Stimulated activated CD8-positive, alpha-beta memory T cell treated with anti-CD3 and anti-CD28 coated beads, Interleukin-15, amount 100 ng/mL, for 48 hours (primary cell): Measurements from ENCODE around the gene PCDHGC4.

Experiments
- DNase-seq, 2 donors: peaks; one replicate each; pipeline ENCODE4 v3.0.0-alpha.2; 2020; ENCODE audit warnings: low read depth in 2 of 2

Gene PCDHGC4

GRCh38 chr5:141490271-141490670, 5.4 kb downstream of the PCDHGC4 start:
- DNase-seq = no peak

- DNase-seq = no peak
Observed at GRCh38 chr5:141490771-141491170, 5.9 kb downstream of the PCDHGC4 start.

GRCh38 chr5:141491323-141492167, 6.7 kb downstream of the PCDHGC4 start:
- DNase-seq = no peak

- DNase-seq = no peak
Observed at GRCh38 chr5:141492168-141492885, 7.5 kb downstream of the PCDHGC4 start.

GRCh38 chr5:141493500-141494422, 8.9 kb downstream of the PCDHGC4 start:
- DNase-seq = no peak

- DNase-seq = no peak
Observed at GRCh38 chr5:141494761-141495452, 10.1 kb downstream of the PCDHGC4 start.

- no peak for DNase-seq
Observed at GRCh38 chr5:141495453-141495811, 10.6 kb downstream of the PCDHGC4 start.

GRCh38 chr5:141496038-141496437, 11.2 kb downstream of the PCDHGC4 start:
- no peak for DNase-seq

GRCh38 chr5:141501761-141502160, 16.9 kb downstream of the PCDHGC4 start:
- DNase-seq = no peak

- DNase-seq = no peak
Observed at GRCh38 chr5:141503681-141504080, 18.9 kb downstream of the PCDHGC4 start.

GRCh38 chr5:141504216-141504615, 19.4 kb downstream of the PCDHGC4 start:
- DNase-seq = no peak

- DNase-seq = no peak
Observed at GRCh38 chr5:141506381-141507155, 21.7 kb downstream of the PCDHGC4 start.

GRCh38 chr5:141507387-141508091, 22.7 kb downstream of the PCDHGC4 start:
- DNase-seq = no peak

- no peak for DNase-seq
Observed at GRCh38 chr5:141508440-141508797, 23.6 kb downstream of the PCDHGC4 start.

GRCh38 chr5:141508798-141509611, 24.2 kb downstream of the PCDHGC4 start:
- peak in 1 of 2 donors; percentile 24 for DNase-seq

GRCh38 chr5:141510160-141510559, 25.3 kb downstream of the PCDHGC4 start:
- no peak for DNase-seq

GRCh38 chr5:141510850-141511601, 26.2 kb downstream of the PCDHGC4 start:
- no peak for DNase-seq

- DNase-seq = no peak
Observed at GRCh38 chr5:141511771-141512325, 27.0 kb downstream of the PCDHGC4 start.
